ENCODE results near the gene PIAS4. TPM values are rescaled to one million over a fixed set of nuclear protein-coding genes. Genes with fewer than 3 reads are reported as not detected.

Gene PIAS4
- total and polyA plus RNA-seq, 2 of the 13 experiments (the other 11 are each of a cell fraction or from before 2014, with no cell fraction given) = 9.0 to 20.1 TPM

GRCh38 chr19:3970808-3971598 lies 36.5 kb upstream of the PIAS4 start, which contains the start of gene DAPK3 (continued):
- TF ChIP-seq YEATS4 (CRISPR knock-in tag; IDR thresholded peaks at IDR 0.05; ENCODE audit: borderline replicate concordance) = no peak
- no peak for TF ChIP-seq ZSCAN29 (CRISPR knock-in tag; conservative IDR thresholded peaks at IDR 0.05)
- no peak for TF ChIP-seq ZNF251 (CRISPR knock-in tag; IDR thresholded peaks at IDR 0.05)
- no peak for TF ChIP-seq ZNF883 (CRISPR knock-in tag; IDR thresholded peaks at IDR 0.05; ENCODE audit: not compliant biosample characterization)
- no peak for TF ChIP-seq USF2 (IDR thresholded peaks at IDR 0.05; ENCODE audit: low read depth, low read length)
- TF ChIP-seq USF2 (CRISPR knock-in tag; IDR thresholded peaks at IDR 0.05; ENCODE audit: borderline replicate concordance) = peak; percentile 43; the same call in 1 of the 2 replicates
- no peak for TF ChIP-seq PAX8 (CRISPR knock-in tag; IDR thresholded peaks at IDR 0.05; ENCODE audit: borderline replicate concordance)
- peak; percentile 72 for TF ChIP-seq ZNF687 (CRISPR knock-in tag; IDR thresholded peaks at IDR 0.05)
- TF ChIP-seq, protein P1, sequence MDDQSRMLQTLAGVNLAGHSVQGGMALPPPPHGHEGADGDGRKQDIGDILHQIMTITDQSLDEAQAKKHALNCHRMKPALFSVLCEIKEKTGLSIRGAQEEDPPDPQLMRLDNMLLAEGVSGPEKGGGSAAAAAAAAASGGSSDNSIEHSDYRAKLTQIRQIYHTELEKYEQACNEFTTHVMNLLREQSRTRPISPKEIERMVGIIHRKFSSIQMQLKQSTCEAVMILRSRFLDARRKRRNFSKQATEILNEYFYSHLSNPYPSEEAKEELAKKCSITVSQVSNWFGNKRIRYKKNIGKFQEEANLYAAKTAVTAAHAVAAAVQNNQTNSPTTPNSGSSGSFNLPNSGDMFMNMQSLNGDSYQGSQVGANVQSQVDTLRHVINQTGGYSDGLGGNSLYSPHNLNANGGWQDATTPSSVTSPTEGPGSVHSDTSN (CRISPR knock-in tag; IDR thresholded peaks at IDR 0.05; ENCODE audit: borderline replicate concordance) = no peak
- TF ChIP-seq TOE1 (CRISPR knock-in tag; IDR thresholded peaks at IDR 0.05) = no peak
- TF ChIP-seq, protein P2, sequence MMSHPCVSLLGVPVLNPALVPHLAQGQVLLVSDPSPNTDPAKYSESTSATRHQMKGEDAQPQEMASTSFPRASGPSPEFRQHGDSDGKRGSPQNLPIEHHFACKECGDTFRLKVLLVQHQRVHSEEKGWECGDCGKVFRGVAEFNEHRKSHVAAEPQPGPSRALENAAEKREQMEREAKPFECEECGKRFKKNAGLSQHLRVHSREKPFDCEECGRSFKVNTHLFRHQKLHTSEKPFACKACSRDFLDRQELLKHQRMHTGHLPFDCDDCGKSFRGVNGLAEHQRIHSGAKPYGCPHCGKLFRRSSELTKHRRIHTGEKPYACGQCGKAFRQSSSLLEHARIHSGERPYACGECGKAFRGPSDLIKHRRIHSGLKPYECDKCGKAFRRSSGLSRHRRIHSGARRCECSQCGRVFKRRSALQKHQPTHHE (CRISPR knock-in tag; IDR thresholded peaks at IDR 0.05; ENCODE audit: borderline replicate concordance) = no peak
- no peak for TF ChIP-seq TMF1 (CRISPR knock-in tag; IDR thresholded peaks at IDR 0.05; ENCODE audit: low read depth)
- TF ChIP-seq, protein P3, sequence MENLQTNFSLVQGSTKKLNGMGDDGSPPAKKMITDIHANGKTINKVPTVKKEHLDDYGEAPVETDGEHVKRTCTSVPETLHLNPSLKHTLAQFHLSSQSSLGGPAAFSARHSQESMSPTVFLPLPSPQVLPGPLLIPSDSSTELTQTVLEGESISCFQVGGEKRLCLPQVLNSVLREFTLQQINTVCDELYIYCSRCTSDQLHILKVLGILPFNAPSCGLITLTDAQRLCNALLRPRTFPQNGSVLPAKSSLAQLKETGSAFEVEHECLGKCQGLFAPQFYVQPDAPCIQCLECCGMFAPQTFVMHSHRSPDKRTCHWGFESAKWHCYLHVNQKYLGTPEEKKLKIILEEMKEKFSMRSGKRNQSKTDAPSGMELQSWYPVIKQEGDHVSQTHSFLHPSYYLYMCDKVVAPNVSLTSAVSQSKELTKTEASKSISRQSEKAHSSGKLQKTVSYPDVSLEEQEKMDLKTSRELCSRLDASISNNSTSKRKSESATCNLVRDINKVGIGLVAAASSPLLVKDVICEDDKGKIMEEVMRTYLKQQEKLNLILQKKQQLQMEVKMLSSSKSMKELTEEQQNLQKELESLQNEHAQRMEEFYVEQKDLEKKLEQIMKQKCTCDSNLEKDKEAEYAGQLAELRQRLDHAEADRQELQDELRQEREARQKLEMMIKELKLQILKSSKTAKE (CRISPR knock-in tag; IDR thresholded peaks at IDR 0.05; ENCODE audit: borderline replicate concordance) = no peak
- TF ChIP-seq ZNF224 (CRISPR knock-in tag; IDR thresholded peaks at IDR 0.05) = 0 out of 2 replicates have a peak, but pooled peaks have one; percentile 28
- no peak for TF ChIP-seq ZNF253 (CRISPR knock-in tag; IDR thresholded peaks at IDR 0.05; ENCODE audit: borderline replicate concordance)
- TF ChIP-seq YY1 (IDR thresholded peaks at IDR 0.05; ENCODE audit: insufficient read depth, insufficient replicate concordance, low read depth, low read length) = peak; percentile 29
- no peak for TF ChIP-seq ZFP41 (CRISPR knock-in tag; IDR thresholded peaks at IDR 0.05; ENCODE audit: borderline replicate concordance)

All from HepG2 (cell line).